ENCODE results near the gene DACT3. TPM values are rescaled to one million over a fixed set of nuclear protein-coding genes. Genes with fewer than 3 reads are reported as not detected.

Gene DACT3
- total and polyA plus RNA-seq, 2 of the 13 experiments (the other 11 are each of a cell fraction or from before 2014, with no cell fraction given) = 0.04 TPM; not detected in 1

DNA sequence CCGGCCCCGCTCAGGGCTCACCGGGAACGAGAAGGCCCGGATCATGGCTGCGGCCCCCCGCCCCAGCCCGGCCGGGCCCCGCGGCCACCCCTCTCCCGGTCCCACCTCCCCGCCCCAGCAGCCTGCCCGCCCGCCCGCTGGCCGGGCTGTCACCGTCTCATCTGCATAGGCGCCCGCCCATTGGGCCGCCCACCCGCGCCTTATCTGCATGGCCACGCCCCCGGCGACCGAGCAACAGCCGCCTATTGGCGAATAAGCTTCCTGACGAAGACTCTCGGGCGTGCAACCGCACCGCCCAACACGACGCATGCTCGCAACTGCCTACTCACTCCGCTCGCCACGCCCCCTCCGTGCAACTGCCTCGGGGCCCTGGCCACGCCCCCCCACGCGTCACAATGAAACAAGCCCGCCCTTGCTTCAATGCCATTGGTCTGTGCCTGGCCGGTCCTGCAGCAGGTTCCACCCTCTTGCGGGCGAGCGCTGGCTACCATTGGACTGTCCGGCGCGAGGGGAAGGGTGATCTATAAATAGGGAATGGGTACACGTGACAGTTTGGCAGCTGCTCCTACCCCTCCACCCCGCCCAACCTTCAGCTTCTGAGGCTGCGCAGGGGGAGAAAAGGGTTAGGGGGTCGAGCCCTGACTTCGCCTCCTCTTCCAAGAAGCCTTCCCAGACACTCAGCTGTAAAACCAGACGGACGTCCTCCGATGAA lies at the start of gene DACT3 (continued):
- TF ChIP-seq, protein P1, sequence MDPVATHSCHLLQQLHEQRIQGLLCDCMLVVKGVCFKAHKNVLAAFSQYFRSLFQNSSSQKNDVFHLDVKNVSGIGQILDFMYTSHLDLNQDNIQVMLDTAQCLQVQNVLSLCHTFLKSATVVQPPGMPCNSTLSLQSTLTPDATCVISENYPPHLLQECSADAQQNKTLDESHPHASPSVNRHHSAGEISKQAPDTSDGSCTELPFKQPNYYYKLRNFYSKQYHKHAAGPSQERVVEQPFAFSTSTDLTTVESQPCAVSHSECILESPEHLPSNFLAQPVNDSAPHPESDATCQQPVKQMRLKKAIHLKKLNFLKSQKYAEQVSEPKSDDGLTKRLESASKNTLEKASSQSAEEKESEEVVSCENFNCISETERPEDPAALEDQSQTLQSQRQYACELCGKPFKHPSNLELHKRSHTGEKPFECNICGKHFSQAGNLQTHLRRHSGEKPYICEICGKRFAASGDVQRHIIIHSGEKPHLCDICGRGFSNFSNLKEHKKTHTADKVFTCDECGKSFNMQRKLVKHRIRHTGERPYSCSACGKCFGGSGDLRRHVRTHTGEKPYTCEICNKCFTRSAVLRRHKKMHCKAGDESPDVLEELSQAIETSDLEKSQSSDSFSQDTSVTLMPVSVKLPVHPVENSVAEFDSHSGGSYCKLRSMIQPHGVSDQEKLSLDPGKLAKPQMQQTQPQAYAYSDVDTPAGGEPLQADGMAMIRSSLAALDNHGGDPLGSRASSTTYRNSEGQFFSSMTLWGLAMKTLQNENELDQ (CRISPR knock-in tag; IDR thresholded peaks at IDR 0.05; ENCODE audit: borderline replicate concordance) = no peak
- TF ChIP-seq ZFP82 (CRISPR knock-in tag; IDR thresholded peaks at IDR 0.05; ENCODE audit: borderline replicate concordance) (no peak; the same call in 1 of the 2 replicates), RXRB (CRISPR knock-in tag; IDR thresholded peaks at IDR 0.05; ENCODE audit: borderline replicate concordance) (no peak), RBM22 (optimal IDR thresholded peaks at IDR 0.05; ENCODE audit: low read length) (no peak), SIX1 (CRISPR knock-in tag; IDR thresholded peaks at IDR 0.05; ENCODE audit: borderline replicate concordance) (no peak), KAT8 (CRISPR knock-in tag; IDR thresholded peaks at IDR 0.05) (no peak), EEA1 (CRISPR knock-in tag; IDR thresholded peaks at IDR 0.05; ENCODE audit: borderline replicate concordance) (no peak), SAP130 (CRISPR knock-in tag; IDR thresholded peaks at IDR 0.05; ENCODE audit: low read depth) (peak; percentile 89), ZNF557 (CRISPR knock-in tag; IDR thresholded peaks at IDR 0.05) (no peak), ZNF792 (CRISPR knock-in tag; IDR thresholded peaks at IDR 0.05) (no peak), LCORL (IDR thresholded peaks at IDR 0.05) (no peak), LCORL (CRISPR knock-in tag; IDR thresholded peaks at IDR 0.05) (no peak), HOXA9 (CRISPR knock-in tag; IDR thresholded peaks at IDR 0.05; ENCODE audit: borderline replicate concordance) (no peak), POLR2AphosphoS5 (IDR thresholded peaks at IDR 0.05; ENCODE audit: low read depth, low read length) (no peak), BCL6 (CRISPR knock-in tag; IDR thresholded peaks at IDR 0.05) (no peak), ZNF331 (CRISPR knock-in tag; IDR thresholded peaks at IDR 0.05) (no peak), ZNF207 (IDR thresholded peaks at IDR 0.05; ENCODE audit: borderline replicate concordance) (no peak), ZBTB7B (CRISPR knock-in tag; IDR thresholded peaks at IDR 0.05) (no peak), TSC22D2 (CRISPR knock-in tag; IDR thresholded peaks at IDR 0.05; ENCODE audit: borderline replicate concordance) (no peak), AGO1 (IDR thresholded peaks at IDR 0.05; ENCODE audit: low read depth, low read length, poor library complexity, severe bottlenecking) (no peak), GATAD1 (CRISPR knock-in tag; IDR thresholded peaks at IDR 0.05) (no peak)
- TF ChIP-seq, protein P2, sequence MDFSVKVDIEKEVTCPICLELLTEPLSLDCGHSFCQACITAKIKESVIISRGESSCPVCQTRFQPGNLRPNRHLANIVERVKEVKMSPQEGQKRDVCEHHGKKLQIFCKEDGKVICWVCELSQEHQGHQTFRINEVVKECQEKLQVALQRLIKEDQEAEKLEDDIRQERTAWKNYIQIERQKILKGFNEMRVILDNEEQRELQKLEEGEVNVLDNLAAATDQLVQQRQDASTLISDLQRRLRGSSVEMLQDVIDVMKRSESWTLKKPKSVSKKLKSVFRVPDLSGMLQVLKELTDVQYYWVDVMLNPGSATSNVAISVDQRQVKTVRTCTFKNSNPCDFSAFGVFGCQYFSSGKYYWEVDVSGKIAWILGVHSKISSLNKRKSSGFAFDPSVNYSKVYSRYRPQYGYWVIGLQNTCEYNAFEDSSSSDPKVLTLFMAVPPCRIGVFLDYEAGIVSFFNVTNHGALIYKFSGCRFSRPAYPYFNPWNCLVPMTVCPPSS (IDR thresholded peaks at IDR 0.05) = no peak
- TF ChIP-seq, protein P3, sequence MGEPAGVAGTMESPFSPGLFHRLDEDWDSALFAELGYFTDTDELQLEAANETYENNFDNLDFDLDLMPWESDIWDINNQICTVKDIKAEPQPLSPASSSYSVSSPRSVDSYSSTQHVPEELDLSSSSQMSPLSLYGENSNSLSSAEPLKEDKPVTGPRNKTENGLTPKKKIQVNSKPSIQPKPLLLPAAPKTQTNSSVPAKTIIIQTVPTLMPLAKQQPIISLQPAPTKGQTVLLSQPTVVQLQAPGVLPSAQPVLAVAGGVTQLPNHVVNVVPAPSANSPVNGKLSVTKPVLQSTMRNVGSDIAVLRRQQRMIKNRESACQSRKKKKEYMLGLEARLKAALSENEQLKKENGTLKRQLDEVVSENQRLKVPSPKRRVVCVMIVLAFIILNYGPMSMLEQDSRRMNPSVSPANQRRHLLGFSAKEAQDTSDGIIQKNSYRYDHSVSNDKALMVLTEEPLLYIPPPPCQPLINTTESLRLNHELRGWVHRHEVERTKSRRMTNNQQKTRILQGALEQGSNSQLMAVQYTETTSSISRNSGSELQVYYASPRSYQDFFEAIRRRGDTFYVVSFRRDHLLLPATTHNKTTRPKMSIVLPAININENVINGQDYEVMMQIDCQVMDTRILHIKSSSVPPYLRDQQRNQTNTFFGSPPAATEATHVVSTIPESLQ (CRISPR knock-in tag; conservative IDR thresholded peaks at IDR 0.05) = no peak
- TF ChIP-seq, protein P4, sequence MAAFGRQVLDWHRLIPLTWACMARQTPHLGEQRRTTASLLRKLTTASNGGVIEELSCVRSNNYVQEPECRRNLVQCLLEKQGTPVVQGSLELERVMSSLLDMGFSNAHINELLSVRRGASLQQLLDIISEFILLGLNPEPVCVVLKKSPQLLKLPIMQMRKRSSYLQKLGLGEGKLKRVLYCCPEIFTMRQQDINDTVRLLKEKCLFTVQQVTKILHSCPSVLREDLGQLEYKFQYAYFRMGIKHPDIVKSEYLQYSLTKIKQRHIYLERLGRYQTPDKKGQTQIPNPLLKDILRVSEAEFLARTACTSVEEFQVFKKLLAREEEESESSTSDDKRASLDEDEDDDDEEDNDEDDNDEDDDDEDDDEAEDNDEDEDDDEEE (CRISPR knock-in tag; IDR thresholded peaks at IDR 0.05) = no peak
- TF ChIP-seq, protein P5, sequence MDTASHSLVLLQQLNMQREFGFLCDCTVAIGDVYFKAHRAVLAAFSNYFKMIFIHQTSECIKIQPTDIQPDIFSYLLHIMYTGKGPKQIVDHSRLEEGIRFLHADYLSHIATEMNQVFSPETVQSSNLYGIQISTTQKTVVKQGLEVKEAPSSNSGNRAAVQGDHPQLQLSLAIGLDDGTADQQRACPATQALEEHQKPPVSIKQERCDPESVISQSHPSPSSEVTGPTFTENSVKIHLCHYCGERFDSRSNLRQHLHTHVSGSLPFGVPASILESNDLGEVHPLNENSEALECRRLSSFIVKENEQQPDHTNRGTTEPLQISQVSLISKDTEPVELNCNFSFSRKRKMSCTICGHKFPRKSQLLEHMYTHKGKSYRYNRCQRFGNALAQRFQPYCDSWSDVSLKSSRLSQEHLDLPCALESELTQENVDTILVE (CRISPR knock-in tag; IDR thresholded peaks at IDR 0.05) = no peak

Measured in HepG2 (cell line).